DLD1 (cell line): ENCODE data around the gene DNAJC7.

Experiments used
- in situ Hi-C: cut with HindIII; loops from 2 replicates; pipeline ENCODE4 v1.10.0; 2017; ENCODE audit warnings: low sequenced_read_pairs

Gene DNAJC7

GRCh38 chr17:41928693-41929251 is 88.5 kb downstream of the DNAJC7 start:
- in situ Hi-C loops = no loop called here
